HepG2 (cell line): ENCODE measurements around the gene SDHAF1. TPM values are rescaled to one million over a fixed set of nuclear protein-coding genes. Genes with fewer than 3 reads are reported as not detected.
A peak's percentile ranks its signal among the peaks of the same experiment; 100 is the strongest.

ENCODE experiments used
- ARHGAP35 ChIP-seq: sonication (generic); formaldehyde crosslinking; IDR thresholded peaks from 2 replicates; pipeline ENCODE4 v1.9.0; 2022; ENCODE audit warnings: mild to moderate bottlenecking, inconsistent platforms, moderate library complexity, missing genetic modification reagents, borderline replicate concordance
- CBX1 ChIP-seq: IDR thresholded peaks from one replicate; pipeline ENCODE4 v1.6.1; 2016; ENCODE audit warnings: antibody characterized with exemption, low read depth
- CBX5 ChIP-seq: sonication (generic); formaldehyde crosslinking; IDR thresholded peaks from 2 replicates; pipeline ENCODE4 v1.4.0; 2020; ENCODE audit warnings: missing genetic modification reagents, borderline replicate concordance
- FOXO1 ChIP-seq: sonication (generic); formaldehyde crosslinking; IDR thresholded peaks from 2 replicates; pipeline ENCODE4 v1.4.0; 2020; ENCODE audit warnings: missing genetic modification reagents
- HOXA3 ChIP-seq: sonication (generic); formaldehyde crosslinking; IDR thresholded peaks from 2 replicates; pipeline ENCODE4 v1.5.0; 2020; ENCODE audit warnings: missing genetic modification reagents
- KDM3A ChIP-seq: IDR thresholded peaks from 2 replicates; pipeline ENCODE4 v1.6.1; 2018; ENCODE audit warnings: low read depth, missing compliant biosample characterization
- MAFK ChIP-seq, 2 experiments: IDR thresholded peaks in 1 of 2; conservative IDR thresholded peaks in 1 of 2; 2 replicates each; pipeline ENCODE4 v1.6.1; 2011; ENCODE audit warnings: improper control_type of control experiment in 2 of 2, low read length in 2 of 2
- NFIB ChIP-seq: sonication (generic); formaldehyde crosslinking; IDR thresholded peaks from 2 replicates; pipeline ENCODE4 v1.9.0; 2021; ENCODE audit warnings: missing genetic modification reagents, mild to moderate bottlenecking, borderline replicate concordance
- RELA ChIP-seq: sonication (generic); formaldehyde crosslinking; IDR thresholded peaks from 2 replicates; pipeline ENCODE4 v1.4.0; 2020; ENCODE audit warnings: missing genetic modification reagents
- SMC3 ChIP-seq: IDR thresholded peaks from 2 replicates; pipeline ENCODE4 v1.6.1; 2011; ENCODE audit warnings: low read length, improper control_type of control experiment
- SP1 ChIP-seq, 2 experiments: fragments of 450-650 bp in 1 of 2; sonication (generic) in 1 of 2; formaldehyde crosslinking in 1 of 2; IDR thresholded peaks; 2 replicates each; pipeline versions ENCODE4 v1.4.0 to v1.6.1; 2016 to 2020; ENCODE audit warnings: missing genetic modification reagents in 1 of 2
- STAT5B ChIP-seq: sonication (generic); formaldehyde crosslinking; IDR thresholded peaks from 2 replicates; pipeline ENCODE4 v1.4.0; 2020; ENCODE audit warnings: missing genetic modification reagents
- UBTF ChIP-seq: sonication (generic); formaldehyde crosslinking; IDR thresholded peaks from 2 replicates; pipeline ENCODE4 v1.4.0; 2020; ENCODE audit warnings: mild to moderate bottlenecking, missing genetic modification reagents
- ZBTB43 ChIP-seq: sonication (generic); formaldehyde crosslinking; conservative IDR thresholded peaks from 2 replicates; pipeline ENCODE4 v1.4.0; 2020; ENCODE audit warnings: missing genetic modification reagents
- ZFP82 ChIP-seq: sonication (generic); formaldehyde crosslinking; IDR thresholded peaks from 2 replicates; pipeline ENCODE4 v1.5.1; 2020; ENCODE audit warnings: mild to moderate bottlenecking, missing genetic modification reagents, borderline replicate concordance
- ZNF451 ChIP-seq: sonication (generic); formaldehyde crosslinking; IDR thresholded peaks from 2 replicates; pipeline ENCODE4 v1.5.0; 2020; ENCODE audit warnings: mild to moderate bottlenecking, missing genetic modification reagents
- ZNF484 ChIP-seq: sonication (generic); formaldehyde crosslinking; IDR thresholded peaks from 2 replicates; pipeline ENCODE4 v1.5.1; 2020; ENCODE audit warnings: mild to moderate bottlenecking, low read depth, missing genetic modification reagents, borderline replicate concordance
- ZNF513 ChIP-seq: sonication (generic); formaldehyde crosslinking; conservative IDR thresholded peaks from 2 replicates; pipeline ENCODE4 v1.5.0; 2020; ENCODE audit warnings: missing genetic modification reagents
- ZNF570 ChIP-seq: sonication (generic); formaldehyde crosslinking; IDR thresholded peaks from 2 replicates; pipeline ENCODE4 v1.4.0; 2020; ENCODE audit warnings: mild to moderate bottlenecking, missing genetic modification reagents, borderline replicate concordance
- ZNF576 ChIP-seq: sonication (generic); formaldehyde crosslinking; IDR thresholded peaks from 2 replicates; pipeline ENCODE4 v1.4.0; 2020; ENCODE audit warnings: mild to moderate bottlenecking, missing genetic modification reagents
- ZNF83 ChIP-seq: sonication (generic); formaldehyde crosslinking; IDR thresholded peaks from 2 replicates; pipeline ENCODE4 v1.4.0; 2020; ENCODE audit warnings: missing genetic modification reagents, mild to moderate bottlenecking, borderline replicate concordance
- ZSCAN12 ChIP-seq: sonication (generic); formaldehyde crosslinking; IDR thresholded peaks from 2 replicates; pipeline ENCODE4 v1.9.0; 2021; ENCODE audit warnings: mild to moderate bottlenecking, missing genetic modification reagents
- ZZZ3 ChIP-seq: sonication (generic); formaldehyde crosslinking; IDR thresholded peaks from 2 replicates; pipeline ENCODE4 v1.4.0; 2020; ENCODE audit warnings: missing genetic modification reagents, mild to moderate bottlenecking, borderline replicate concordance
- polyA plus RNA-seq, 8 experiments: library from polyadenylated mRNA; depleted of rRNA in 3 of 8; stranded (reverse) in 7 of 8; unstranded in 1 of 8; fragments of >200 nt; fragmentation: Illumina TruSeq in 4 of 8; extraction: Trizol in 4 of 8; gene quantifications; 2 replicates each; pipeline versions ENCODE4 v1.2.1 to v1.2.3, GENCODE V29; 2011 to 2016; ENCODE audit warnings: low read depth in 4 of 8, missing spikeins in 1 of 8, mixed read lengths in 1 of 8; ENCODE audit not compliant: insufficient read depth in 1 of 8
- total RNA-seq, 5 experiments: library from RNA; depleted of rRNA; stranded (reverse); fragments of >200 nt; fragmentation: Illumina TruSeq; extraction: Trizol; gene quantifications; 2 replicates each; pipeline ENCODE4 v1.2.3, GENCODE V29; 2016; ENCODE audit warnings: low read depth in 1 of 5

SDHAF1 gene
- total and polyA plus RNA-seq, 2 of the 13 experiments (the other 11 are each of a cell fraction or from before 2014, with no cell fraction given), result 17.8 to 22.8 TPM

GRCh38 chr19:35995048-35995993 is at the start of gene SDHAF1 (continued):
- TF ChIP-seq ARHGAP35 (CRISPR knock-in tag) (no peak), ZNF451 (CRISPR knock-in tag) (peak; percentile 91; the same call in 1 of the 2 replicates), KDM3A (CRISPR knock-in tag) (no peak; the same call in 1 of the 2 replicates), ZNF83 (CRISPR knock-in tag) (no peak), ZNF576 (CRISPR knock-in tag) (peak; percentile 31; the same call in 1 of the 2 replicates), STAT5B (CRISPR knock-in tag) (no peak), UBTF (CRISPR knock-in tag) (peak; percentile 92), HOXA3 (peak; percentile 96), ZZZ3 (CRISPR knock-in tag) (0 out of 2 replicates have a peak, but pooled peaks have one; percentile 58), NFIB (CRISPR knock-in tag) (no peak), ZFP82 (CRISPR knock-in tag) (peak; percentile 78; the same call in 1 of the 2 replicates), CBX1 (peak; percentile 70), FOXO1 (CRISPR knock-in tag) (no peak; the same call in 1 of the 2 replicates), ZNF570 (CRISPR knock-in tag) (no peak), RELA (0 out of 2 replicates have a peak, but pooled peaks have one; percentile 29), ZNF513 (CRISPR knock-in tag) (no peak), CBX5 (CRISPR knock-in tag) (0 out of 2 replicates have a peak, but pooled peaks have one; percentile 14), ZSCAN12 (no peak), ZBTB43 (CRISPR knock-in tag) (0 out of 2 replicates have a peak, but pooled peaks have one; percentile 19), SMC3 (no peak), SP1 (IDR thresholded peaks at IDR 0.05) (no peak), SP1 (CRISPR knock-in tag; IDR thresholded peaks at IDR 0.05) (peak; percentile 84), ZNF484 (CRISPR knock-in tag) (no peak), MAFK (conservative IDR thresholded peaks at IDR 0.05 in 1 of 2, IDR thresholded peaks at IDR 0.05 in 1 of 2; ENCODE audit: low read length in 2 of 2) (no peak)
